K562 (cell line): ENCODE results near the gene NEURL4. TPM values are rescaled to one million over a fixed set of nuclear protein-coding genes. Genes with fewer than 3 reads are reported as not detected.

Experiments used
- ASH1L ChIP-seq: fragments of 450-650 bp; IDR thresholded peaks from 2 replicates; pipeline ENCODE4 v1.6.1; 2018; ENCODE audit warnings: borderline replicate concordance, mild to moderate bottlenecking, low read depth; ENCODE audit not compliant: partially characterized antibody
- CBFB ChIP-seq: sonication (generic); formaldehyde crosslinking; IDR thresholded peaks from 2 replicates; pipeline ENCODE4 v1.4.0; 2020; ENCODE audit warnings: mild to moderate bottlenecking, missing genetic modification reagents
- CHD2 ChIP-seq: IDR thresholded peaks from 2 replicates; pipeline ENCODE4 v1.6.1; 2011; ENCODE audit warnings: low read depth, low read length
- DMBX1 ChIP-seq: fragments of 250-450 bp; sonication (Bioruptor Pico); IDR thresholded peaks from 2 replicates; pipeline ENCODE4 v1.8.0; 2022; ENCODE audit warnings: inconsistent platforms, mild to moderate bottlenecking, moderate library complexity, borderline replicate concordance
- EHMT2 ChIP-seq: fragments of 450-650 bp; IDR thresholded peaks from 2 replicates; pipeline ENCODE4 v1.6.1; 2018; ENCODE audit warnings: antibody characterized with exemption
- FOXA3 ChIP-seq, 2 experiments: fragments of 450-650 bp in 1 of 2; sonication (generic) in 1 of 2; formaldehyde crosslinking; IDR thresholded peaks in 1 of 2; conservative IDR thresholded peaks in 1 of 2; 2 replicates each; pipeline versions ENCODE4 v1.4.0 to v1.8.0; 2020 to 2022; ENCODE audit warnings: mild to moderate bottlenecking in 2 of 2, missing genetic modification reagents in 1 of 2
- FOXO4 ChIP-seq: fragments of 450-650 bp; formaldehyde crosslinking; IDR thresholded peaks from 2 replicates; pipeline ENCODE4 v1.4.0; 2020; ENCODE audit warnings: mild to moderate bottlenecking, moderate library complexity
- GABPB1 ChIP-seq: sonication (generic); formaldehyde crosslinking; IDR thresholded peaks from 2 replicates; pipeline ENCODE4 v1.8.0; 2022; ENCODE audit warnings: mild to moderate bottlenecking, missing genetic modification reagents
- GATAD2A ChIP-seq: fragments of 450-650 bp; IDR thresholded peaks from 2 replicates; pipeline ENCODE4 v1.6.1; 2017
- GATAD2B ChIP-seq: fragments of 450-650 bp; IDR thresholded peaks from 2 replicates; pipeline ENCODE4 v1.6.1; 2017; ENCODE audit warnings: mild to moderate bottlenecking, borderline replicate concordance
- MBD1 ChIP-seq: fragments of 250-450 bp; sonication (Bioruptor Pico); IDR thresholded peaks from 2 replicates; pipeline ENCODE4 v1.8.0; 2022; ENCODE audit warnings: inconsistent platforms
- MCM2 ChIP-seq: fragments of 450-650 bp; IDR thresholded peaks from 2 replicates; pipeline ENCODE4 v1.6.1; 2017; ENCODE audit warnings: low read depth, mild to moderate bottlenecking
- PHB2 ChIP-seq: fragments of 450-650 bp; IDR thresholded peaks from 2 replicates; pipeline ENCODE4 v1.6.1; 2017; ENCODE audit warnings: low read depth
- POLR2AphosphoS5 ChIP-seq: IDR thresholded peaks from 2 replicates; pipeline ENCODE4 v1.6.1; 2011; ENCODE audit warnings: mild to moderate bottlenecking, low read depth, low read length, moderate library complexity; ENCODE audit not compliant: control insufficient read depth, insufficient read depth
- RCOR1 ChIP-seq, 2 experiments: IDR thresholded peaks; 2 replicates each; pipeline ENCODE4 v1.6.1; 2012; ENCODE audit warnings: low read depth in 2 of 2, low read length in 2 of 2, borderline replicate concordance in 1 of 2, improper control_type of control experiment in 1 of 2
- SMAD2 ChIP-seq: fragments of 150-350 bp; IDR thresholded peaks from 2 replicates; pipeline ENCODE4 v1.6.1; 2014; ENCODE audit warnings: low read depth, mild to moderate bottlenecking, low read length
- SOX6 ChIP-seq: fragments of 450-650 bp; IDR thresholded peaks from 2 replicates; pipeline ENCODE4 v1.6.1; 2014; ENCODE audit warnings: mild to moderate bottlenecking
- SRSF1 ChIP-seq: fragments of 200-400 bp; formaldehyde crosslinking; IDR thresholded peaks from 2 replicates; pipeline ENCODE4 v1.6.1; 2017; ENCODE audit warnings: mild to moderate bottlenecking, low read depth, low read length, moderate library complexity
- TAL1 ChIP-seq: fragments of 450-650 bp; IDR thresholded peaks from 2 replicates; pipeline ENCODE4 v1.6.1; 2016; ENCODE audit warnings: mild to moderate bottlenecking
- ZEB2 ChIP-seq: fragments of 450-650 bp; IDR thresholded peaks from 2 replicates; pipeline ENCODE4 v1.6.1; 2016
- ZNF121 ChIP-seq: sonication (generic); formaldehyde crosslinking; conservative IDR thresholded peaks from 2 replicates; pipeline ENCODE4 v1.8.0; 2022; ENCODE audit warnings: missing genetic modification reagents
- ZNF224 ChIP-seq: sonication (generic); formaldehyde crosslinking; IDR thresholded peaks from 2 replicates; pipeline ENCODE4 v1.8.0; 2022; ENCODE audit warnings: mild to moderate bottlenecking, missing genetic modification reagents
- ZNF561 ChIP-seq: fragments of 450-650 bp; formaldehyde crosslinking; conservative IDR thresholded peaks from 2 replicates; pipeline ENCODE4 v1.4.0; 2020; ENCODE audit warnings: mild to moderate bottlenecking, moderate library complexity
- ZNF764 ChIP-seq: fragments of 250-450 bp; sonication (Bioruptor Pico); IDR thresholded peaks from 2 replicates; pipeline ENCODE4 v1.4.0; 2020; ENCODE audit warnings: low read depth, mild to moderate bottlenecking, moderate library complexity
- ZSCAN29 ChIP-seq: fragments of 450-650 bp; IDR thresholded peaks from 2 replicates; pipeline ENCODE4 v1.6.1; 2017
- polyA plus RNA-seq, 8 experiments: library from polyadenylated mRNA; depleted of rRNA in 4 of 8; stranded (reverse) in 5 of 8; unstranded in 3 of 8; fragments of >200 nt; fragmentation: Nextera tagmentation in 2 of 8; fragmentation: Illumina TruSeq in 1 of 8; extraction: Ambion mirVana in 2 of 8; extraction: Trizol in 1 of 8; gene quantifications; 2 replicates each; pipeline versions ENCODE4 v1.2.1 to v1.2.3, GENCODE V29; 2011 to 2014; ENCODE audit warnings: inconsistent platforms in 1 of 8, missing spikeins in 1 of 8
- total RNA-seq, 7 experiments: library from RNA; depleted of rRNA in 6 of 7; stranded (reverse); fragments of >200 nt in 6 of 7; fragmentation: Illumina TruSeq in 2 of 7; extraction: Trizol in 2 of 7; gene quantifications; 2 replicates each; pipeline versions ENCODE4 v1.2.1 to v1.2.3, GENCODE V29; 2011 to 2021; ENCODE audit warnings: low replicate concordance in 1 of 7
- TF ChIP-seq, protein P1 (sequence below): fragments of 450-650 bp; IDR thresholded peaks from 2 replicates; pipeline ENCODE4 v1.6.1; 2016; ENCODE audit warnings: antibody characterized with exemption
- TF ChIP-seq, protein P2 (sequence below): fragments of 250-450 bp; sonication (Bioruptor Pico); IDR thresholded peaks from 2 replicates; pipeline ENCODE4 v1.5.0; 2021

The NEURL4 gene
- total and polyA plus RNA-seq, 9 of the 15 experiments (the other 6 are each of a cell fraction or from before 2014, with no cell fraction given) = 0.08 to 37.4 (median 11.5) TPM

- no peak for TF ChIP-seq ZNF121 (CRISPR knock-in tag)
- TF ChIP-seq CHD2 = no peak
- no peak for TF ChIP-seq PHB2
- TF ChIP-seq, protein P1, sequence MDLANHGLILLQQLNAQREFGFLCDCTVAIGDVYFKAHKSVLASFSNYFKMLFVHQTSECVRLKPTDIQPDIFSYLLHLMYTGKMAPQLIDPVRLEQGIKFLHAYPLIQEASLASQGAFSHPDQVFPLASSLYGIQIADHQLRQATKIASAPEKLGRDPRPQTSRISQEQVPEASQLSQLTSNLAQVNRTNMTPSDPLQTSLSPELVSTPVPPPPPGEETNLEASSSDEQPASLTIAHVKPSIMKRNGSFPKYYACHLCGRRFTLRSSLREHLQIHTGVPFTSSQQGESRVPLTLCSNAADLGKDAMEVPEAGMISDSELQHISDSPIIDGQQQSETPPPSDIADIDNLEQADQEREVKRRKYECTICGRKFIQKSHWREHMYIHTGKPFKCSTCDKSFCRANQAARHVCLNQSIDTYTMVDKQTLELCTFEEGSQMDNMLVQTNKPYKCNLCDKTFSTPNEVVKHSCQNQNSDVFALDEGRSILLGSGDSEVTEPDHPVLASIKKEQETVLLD = no peak
- no peak for TF ChIP-seq GATAD2A
- TF ChIP-seq, protein P2, sequence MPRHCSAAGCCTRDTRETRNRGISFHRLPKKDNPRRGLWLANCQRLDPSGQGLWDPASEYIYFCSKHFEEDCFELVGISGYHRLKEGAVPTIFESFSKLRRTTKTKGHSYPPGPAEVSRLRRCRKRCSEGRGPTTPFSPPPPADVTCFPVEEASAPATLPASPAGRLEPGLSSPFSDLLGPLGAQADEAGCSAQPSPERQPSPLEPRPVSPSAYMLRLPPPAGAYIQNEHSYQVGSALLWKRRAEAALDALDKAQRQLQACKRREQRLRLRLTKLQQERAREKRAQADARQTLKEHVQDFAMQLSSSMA = no peak
- TF ChIP-seq MBD1 (CRISPR knock-in tag) = no peak
- TF ChIP-seq SOX6 = 0 out of 2 replicates have a peak, but pooled peaks have one; percentile 33
- TF ChIP-seq ZSCAN29 = no peak
- 0 out of 2 replicates have a peak, but pooled peaks have one; percentile 20 for TF ChIP-seq ZEB2
- peak in 1 of 2 experiments; percentile 35; a peak in 1 of 4 replicates for TF ChIP-seq RCOR1 (IDR thresholded peaks at IDR 0.05; ENCODE audit: borderline replicate concordance in 1 of 2, low read depth in 2 of 2, low read length in 2 of 2)
- no peak for TF ChIP-seq GATAD2B
- TF ChIP-seq POLR2AphosphoS5 = no peak
- peak; percentile 74 to 87; a peak in 3 of 4 replicates for TF ChIP-seq FOXA3 (CRISPR knock-in tag; conservative IDR thresholded peaks at IDR 0.05 in 1 of 2, IDR thresholded peaks at IDR 0.05 in 1 of 2)
- TF ChIP-seq ZNF561 (CRISPR knock-in tag) = no peak
- no peak for TF ChIP-seq DMBX1 (CRISPR knock-in tag)
- no peak for TF ChIP-seq CBFB
- TF ChIP-seq MCM2 = no peak
- no peak for TF ChIP-seq EHMT2
- no peak for TF ChIP-seq ZNF764 (CRISPR knock-in tag)
- TF ChIP-seq ZNF224 = no peak
- no peak for TF ChIP-seq SMAD2
- no peak for TF ChIP-seq GABPB1
- TF ChIP-seq SRSF1 = no peak
- no peak for TF ChIP-seq FOXO4 (CRISPR knock-in tag)
- TF ChIP-seq TAL1 = peak; percentile 51
- no peak for TF ChIP-seq ASH1L
Observed at GRCh38 chr17:7374353-7374752, 45.2 kb upstream of the NEURL4 start (continued).
